Ovary (tissue), 9 donors: ENCODE results near the gene AATK. TPM values are rescaled to one million over a fixed set of nuclear protein-coding genes. Genes with fewer than 3 reads are reported as not detected.

ENCODE experiments used
- DNase-seq, 5 donors: peaks; one replicate each; pipeline ENCODE4 v3.0.0-alpha.2; 2019 to 2020
- H3K27ac ChIP-seq, 2 donors: fragments of 200-600 bp; one replicate each; pipeline versions ENCODE4 v1.5.1 to v1.8.0; 2019 to 2022
- H3K27me3 ChIP-seq: fragments of 200-600 bp; one replicate; pipeline ENCODE4 v1.8.0; 2022
- H3K36me3 ChIP-seq: fragments of 200-600 bp; sonication (generic); one replicate; pipeline ENCODE4 v1.5.1; 2019
- H3K4me1 ChIP-seq: one replicate; pipeline ENCODE4 v1.8.1; 2013; ENCODE audit warnings: mild to moderate bottlenecking, moderate library complexity; ENCODE audit not compliant: insufficient read depth
- H3K4me3 ChIP-seq: fragments of 200-600 bp; sonication (generic); one replicate; pipeline ENCODE4 v1.5.1; 2017
- H3K9me3 ChIP-seq, 2 donors: fragments of 200-600 bp in 1 of 2; sonication (generic) in 1 of 2; one replicate each; pipeline versions ENCODE4 v1.5.1 to v1.8.1; 2013 to 2019; ENCODE audit warnings: mild to moderate bottlenecking in 1 of 2, moderate library complexity in 1 of 2
- CTCF ChIP-seq, 3 donors: fragments of 450-650 bp in 2 of 3; fragments of 200-600 bp in 1 of 3; IDR thresholded peaks; one replicate each; pipeline versions ENCODE4 v1.5.1 to v1.8.0; 2016 to 2022; ENCODE audit warnings: antibody characterized with exemption in 3 of 3, mild to moderate bottlenecking in 1 of 3
- EP300 ChIP-seq: sonication (generic); formaldehyde crosslinking; IDR thresholded peaks from one replicate; pipeline ENCODE4 v1.6.1; 2017; ENCODE audit warnings: antibody characterized with exemption
- POLR2A ChIP-seq: fragments of 450-650 bp; IDR thresholded peaks from one replicate; pipeline ENCODE4 v1.6.1; 2017; ENCODE audit warnings: antibody characterized with exemption, mild to moderate bottlenecking, moderate library complexity
- WGBS, 3 donors: extraction: QIAGEN DNeasy Blood & Tissue Kit in 1 of 3; methylation state at CpG; one replicate each; pipeline versions ENCODE4 v1.1.5 to v1.1.7; 2013 to 2017; 5-methylcytosine and 5-hydroxymethylcytosine counted together
- intact Hi-C, 4 donors: fragments of 100-400 bp; cut with DNase I; formaldehyde crosslinking; loops; one replicate each; pipeline versions ENCODE4 v1.11.0 to v1.15.1; 2022 to 2023
- polyA plus RNA-seq, 2 donors: library from polyadenylated mRNA; stranded (reverse); fragments of 200-250 nt in 1 of 2; fragments of 350-450 nt in 1 of 2; fragmentation: Illumina TruSeq in 1 of 2; extraction: RNeasy Lipid Tissue Mini Kit (QIAGEN cat#74804) in 1 of 2; gene quantifications; one replicate each; pipeline ENCODE4 v1.2.3, GENCODE V29; 2013 to 2014
- total RNA-seq, 7 donors: library from RNA; depleted of rRNA in 2 of 7; stranded (reverse); fragments of >200 nt in 2 of 7; fragmentation: NEBNext Ultra II Directional in 3 of 7; extraction: Animal tissue kit (Norgen Biotek cat#: 25700) in 3 of 7; gene quantifications; one replicate each; pipeline versions ENCODE4 v1.1.0 to v1.2.4, GENCODE V29; 2016 to 2023
- donor health status: DM: no; HTN: no; CAD: no; lungs with moderate emphysema.
- donor health status: DM: no; HTN: no; CAD: no.
- donor health status: Bipolar disorder and iron deficiency.
- donor health status: DM: yes; HTN: yes; CAD: no.
- donor health status: DM: no; HTN: no; CAD: no.
- donor health status: DM: yes; HTN: yes; CAD: no.

The AATK gene
- total and polyA plus RNA-seq, 9 donors = 0.23 to 3.1 (median 1.5) TPM

- Histone ChIP-seq H3K4me3 (no peak overlapping the region), H3K27ac (no peak overlapping the region), H3K36me3 (no peaks in the 10 kb centered on the region), H3K4me1 (no peaks in the 10 kb centered on the region), H3K9me3 (no peaks in the 10 kb centered on the region), H3K27me3 (no peaks in the 10 kb centered on the region)
- 81 to 83% (median 82%) methylated on average over 10 of the region's 10 CpGs for WGBS, 3 donors
- TF ChIP-seq POLR2A = no peak
- TF ChIP-seq CTCF (IDR thresholded peaks at IDR 0.05) = no peak
- TF ChIP-seq EP300 = no peak
- no peak for DNase-seq
- intact Hi-C loops = no loop called here
Observed at GRCh38 chr17:81111066-81111465, 55.0 kb downstream of the AATK start.

GRCh38 chr17:81110488-81111040, 55.5 kb downstream of the AATK start:
- Histone ChIP-seq H3K9me3 (no peaks in the 10 kb centered on the region), H3K27me3 (no peaks in the 10 kb centered on the region), H3K27ac (no peak overlapping the region), H3K4me1 (no peaks in the 10 kb centered on the region), H3K36me3 (no peaks in the 10 kb centered on the region), H3K4me3 (no peak overlapping the region)
- intact Hi-C loops = no loop called here
- DNase-seq = no peak
- WGBS, 3 donors = 78 to 88% (median 87%) methylated on average over 26 to 30 of the region's 30 CpGs
- TF ChIP-seq CTCF (IDR thresholded peaks at IDR 0.05) (no peak), EP300 (no peak), POLR2A (no peak)

GRCh38 chr17:81109957-81110356, 56.1 kb downstream of the AATK start:
- Histone ChIP-seq H3K27ac (no peak overlapping the region), H3K27me3 (no peaks in the 10 kb centered on the region), H3K4me1 (no peaks in the 10 kb centered on the region), H3K36me3 (no peaks in the 10 kb centered on the region), H3K4me3 (no peak overlapping the region), H3K9me3 (no peaks in the 10 kb centered on the region)
- TF ChIP-seq EP300 (no peak), POLR2A (no peak), CTCF (IDR thresholded peaks at IDR 0.05) (no peak)
- WGBS, 3 donors = 64 to 66% (median 66%) methylated on average over 20 to 22 of the region's 22 CpGs
- intact Hi-C loops = loop anchor here in 3 of 4 donors (10.0 kb wide), 2 partner anchors 675 to 685 kb away; no protein-coding TSS in a partner anchor
- DNase-seq = no peak

GRCh38 chr17:81108220-81108619, 57.8 kb downstream of the AATK start:
- no peak for TF ChIP-seq POLR2A
- no peak for TF ChIP-seq EP300
- TF ChIP-seq CTCF (IDR thresholded peaks at IDR 0.05) = no peak
- H3K36me3 ChIP-seq = no peaks in the 10 kb centered on the region
- H3K9me3 ChIP-seq = no peaks in the 10 kb centered on the region
- no peak overlapping the region for H3K4me3 ChIP-seq
- no peak overlapping the region for H3K27ac ChIP-seq
- DNase-seq = no peak
- H3K27me3 ChIP-seq = no peaks in the 10 kb centered on the region
- intact Hi-C loops = loop anchor here in 3 of 4 donors (10.0 kb wide), 2 partner anchors 673 to 683 kb away; no protein-coding TSS in a partner anchor
- H3K4me1 ChIP-seq = no peaks in the 10 kb centered on the region
- 82 to 91% (median 86%) methylated on average over 9 of the region's 9 CpGs for WGBS, 3 donors
